ENCODE data around the gene ITGAE. TPM values are rescaled to one million over a fixed set of nuclear protein-coding genes. Genes with fewer than 3 reads are reported as not detected.
"Not testable (repeated sequence)": the region's sequence is repeated elsewhere in the genome, so short reads cannot be mapped to it uniquely, and the experiment has no call there.

ITGAE gene
- total RNA-seq, 4 donors from 2014 or later = 16.1 to 29.5 (median 21.4) TPM

GRCh38 chr17:3788200-3788599 lies 12.8 kb downstream of the ITGAE start:
- WGBS = 70% methylated on average over 2 of the region's 2 CpGs
- Histone ChIP-seq H3K27me3 (no peaks in the 10 kb centered on the region), H3K27ac (replicated peaks in 1 of 4) (no peak overlapping the region), H3K36me3 (no peaks in the 10 kb centered on the region), H3K4me1 (peaks cover 0 to 7% (median 3%) of the 10 kb centered on the region in 4 donors), H3K4me3 (no peak overlapping the region), H3K9me3 (no peaks in the 10 kb centered on the region)
- intact Hi-C loops (cut with DNase I) = no loop called here
- TF ChIP-seq CTCF (IDR thresholded peaks at IDR 0.05) (no peak), EP300 (IDR thresholded peaks at IDR 0.05) (no peak), POLR2A (IDR thresholded peaks at IDR 0.05; ENCODE audit: low read depth) (no peak), POLR2AphosphoS5 (IDR thresholded peaks at IDR 0.05) (no peak)
- no peak for DNase-seq (ENCODE audit: extremely low spot score)

GRCh38 chr17:3785323-3785722 lies 15.7 kb downstream of the ITGAE start:
- H3K4me1 ChIP-seq; H3K27ac ChIP-seq (replicated peaks in 1 of 4); H3K36me3 ChIP-seq; H3K4me3 ChIP-seq; intact Hi-C loops (cut with DNase I); H3K27me3 ChIP-seq; H3K9me3 ChIP-seq; DNase-seq (ENCODE audit: extremely low spot score): not testable (repeated sequence)
- WGBS = 85% methylated on average over 5 of the region's 5 CpGs

- TF ChIP-seq EP300 (IDR thresholded peaks at IDR 0.05) (no peak), POLR2A (IDR thresholded peaks at IDR 0.05; ENCODE audit: low read depth) (no peak), CTCF (IDR thresholded peaks at IDR 0.05) (no peak), POLR2AphosphoS5 (IDR thresholded peaks at IDR 0.05) (no peak)
- 77% methylated on average over 8 of the region's 8 CpGs for whole genome bisulfite sequencing
These were observed 18.2 kb downstream of the ITGAE start for GRCh38 chr17:3782751-3783150.

GRCh38 chr17:3780986-3781385 lies 20.0 kb downstream of the ITGAE start:
- Histone ChIP-seq H3K36me3 (no peaks in the 10 kb centered on the region), H3K4me3 (no peak overlapping the region), H3K27ac (replicated peaks in 1 of 4) (no peak overlapping the region), H3K4me1 (no peaks in the 10 kb centered on the region), H3K9me3 (no peaks in the 10 kb centered on the region), H3K27me3 (peaks cover 0 to 5% (median 0%) of the 10 kb centered on the region in 4 donors)
- WGBS = 75% methylated on average over 6 of the region's 6 CpGs
- intact Hi-C loops (cut with DNase I) = no loop called here
- TF ChIP-seq POLR2A (IDR thresholded peaks at IDR 0.05; ENCODE audit: low read depth) (no peak), EP300 (IDR thresholded peaks at IDR 0.05) (no peak), POLR2AphosphoS5 (IDR thresholded peaks at IDR 0.05) (no peak), CTCF (IDR thresholded peaks at IDR 0.05) (no peak)
- DNase-seq (ENCODE audit: extremely low spot score) = no peak

More at GRCh38 chr17:3782751-3783150, 18.2 kb downstream of the ITGAE start:
- Histone ChIP-seq H3K27me3 (peaks cover 0 to 5% (median 0%) of the 10 kb centered on the region in 4 donors), H3K9me3 (no peaks in the 10 kb centered on the region), H3K4me1 (no peaks in the 10 kb centered on the region), H3K36me3 (no peaks in the 10 kb centered on the region), H3K27ac (replicated peaks in 1 of 4) (no peak overlapping the region), H3K4me3 (no peak overlapping the region)
- intact Hi-C loops (cut with DNase I) = no loop called here
- DNase-seq (ENCODE audit: extremely low spot score) = no peak

- DNase-seq (ENCODE audit: extremely low spot score) = no peak
- 95% methylated on average over 16 of the region's 20 CpGs for WGBS
- Histone ChIP-seq H3K9me3 (no peaks in the 10 kb centered on the region), H3K4me3 (no peak overlapping the region), H3K4me1 (no peaks in the 10 kb centered on the region), H3K27me3 (peaks cover 0 to 13% (median 0%) of the 10 kb centered on the region in 4 donors), H3K36me3 (no peaks in the 10 kb centered on the region), H3K27ac (replicated peaks in 1 of 4) (no peak overlapping the region)
- intact Hi-C loops (cut with DNase I) = no loop called here
- no peak for TF ChIP-seq POLR2AphosphoS5 (IDR thresholded peaks at IDR 0.05)
- TF ChIP-seq POLR2A (IDR thresholded peaks at IDR 0.05; ENCODE audit: low read depth) = no peak
- TF ChIP-seq EP300 (IDR thresholded peaks at IDR 0.05) = no peak
- TF ChIP-seq CTCF (IDR thresholded peaks at IDR 0.05) = no peak
These were observed 23.4 kb downstream of the ITGAE start for GRCh38 chr17:3777366-3778120.

Data from esophagus muscularis mucosa (tissue), 4 donors.